ENCODE data around the gene MBD6.

DNA sequence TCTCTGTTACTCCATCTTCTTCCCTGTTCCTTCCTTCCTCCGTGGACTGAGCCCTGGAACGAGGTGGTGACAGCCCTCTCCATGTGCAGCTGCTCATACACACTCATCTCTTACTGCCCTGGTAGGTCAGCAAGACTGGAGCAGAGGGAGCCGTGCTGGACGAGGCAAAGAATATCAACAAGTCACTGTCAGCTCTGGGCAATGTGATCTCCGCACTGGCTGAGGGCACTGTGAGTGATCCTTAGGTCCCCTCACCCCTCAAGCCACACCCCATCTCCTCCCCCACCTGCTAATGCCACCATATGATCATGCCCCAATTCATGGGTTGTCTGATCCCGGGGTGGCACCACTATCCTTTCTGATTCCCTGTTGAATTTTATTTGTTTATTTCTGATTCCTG, 46.2 kb downstream of the MBD6 start:
- TF ChIP-seq, protein P1, sequence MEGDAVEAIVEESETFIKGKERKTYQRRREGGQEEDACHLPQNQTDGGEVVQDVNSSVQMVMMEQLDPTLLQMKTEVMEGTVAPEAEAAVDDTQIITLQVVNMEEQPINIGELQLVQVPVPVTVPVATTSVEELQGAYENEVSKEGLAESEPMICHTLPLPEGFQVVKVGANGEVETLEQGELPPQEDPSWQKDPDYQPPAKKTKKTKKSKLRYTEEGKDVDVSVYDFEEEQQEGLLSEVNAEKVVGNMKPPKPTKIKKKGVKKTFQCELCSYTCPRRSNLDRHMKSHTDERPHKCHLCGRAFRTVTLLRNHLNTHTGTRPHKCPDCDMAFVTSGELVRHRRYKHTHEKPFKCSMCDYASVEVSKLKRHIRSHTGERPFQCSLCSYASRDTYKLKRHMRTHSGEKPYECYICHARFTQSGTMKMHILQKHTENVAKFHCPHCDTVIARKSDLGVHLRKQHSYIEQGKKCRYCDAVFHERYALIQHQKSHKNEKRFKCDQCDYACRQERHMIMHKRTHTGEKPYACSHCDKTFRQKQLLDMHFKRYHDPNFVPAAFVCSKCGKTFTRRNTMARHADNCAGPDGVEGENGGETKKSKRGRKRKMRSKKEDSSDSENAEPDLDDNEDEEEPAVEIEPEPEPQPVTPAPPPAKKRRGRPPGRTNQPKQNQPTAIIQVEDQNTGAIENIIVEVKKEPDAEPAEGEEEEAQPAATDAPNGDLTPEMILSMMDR (IDR thresholded peaks at IDR 0.05; ENCODE audit: insufficient read depth, low read length, poor library complexity, severe bottlenecking): no peak
- TF ChIP-seq EZH2phosphoT487 (conservative IDR thresholded peaks at IDR 0.05; ENCODE audit: low read length): no peak

Measured in SU-DHL-6 (cell line).